Gastroesophageal sphincter (tissue), 4 donors: Measurements from ENCODE around the gene DDX56. TPM values are rescaled to one million over a fixed set of nuclear protein-coding genes. Genes with fewer than 3 reads are reported as not detected.
"Not testable (repeated sequence)": the region's sequence is repeated elsewhere in the genome, so short reads cannot be mapped to it uniquely, and the experiment has no call there.

Experiments
- ATAC-seq: fragments of 150-250 bp; one replicate; pipeline ENCODE4 v1.9.1; 2016; ENCODE audit warnings: mild to moderate bottlenecking, moderate library complexity
- H3K27ac ChIP-seq, 4 donors: fragments of 200-600 bp; sonication (generic) in 3 of 4; 1 replicate in 3 of 4; 2 replicates in 1 of 4; pipeline ENCODE4 v1.5.1; 2016 to 2019
- H3K27me3 ChIP-seq: fragments of 200-600 bp; sonication (generic); one replicate; pipeline ENCODE4 v1.5.1; 2019
- H3K36me3 ChIP-seq, 2 donors: fragments of 200-600 bp; sonication (generic); one replicate each; pipeline ENCODE4 v1.5.1; 2019; ENCODE audit warnings: control low read depth in 1 of 2
- H3K4me1 ChIP-seq, 3 donors: fragments of 200-600 bp; sonication (generic); 1 replicate in 2 of 3; 2 replicates in 1 of 3; pipeline ENCODE4 v1.5.1; 2016 to 2019; ENCODE audit warnings: control low read depth in 2 of 3
- H3K4me3 ChIP-seq, 2 donors: fragments of 200-600 bp; sonication (generic); one replicate each; pipeline ENCODE4 v1.5.1; 2019; ENCODE audit warnings: mild to moderate bottlenecking in 1 of 2, moderate library complexity in 1 of 2
- H3K9me3 ChIP-seq, 3 donors: fragments of 200-600 bp; sonication (generic); one replicate each; pipeline ENCODE4 v1.5.1; 2017 to 2019; ENCODE audit warnings: control low read depth in 2 of 3
- CTCF ChIP-seq, 4 experiments: fragments of 200-600 bp in 2 of 4; fragments of 450-650 bp in 2 of 4; sonication (generic) in 1 of 4; IDR thresholded peaks; one replicate each; pipeline ENCODE4 v1.5.1; 2017 to 2019; ENCODE audit warnings: antibody characterized with exemption in 4 of 4, mild to moderate bottlenecking in 2 of 4, moderate library complexity in 2 of 4
- EP300 ChIP-seq: sonication (generic); formaldehyde crosslinking; IDR thresholded peaks from one replicate; pipeline ENCODE4 v1.6.1; 2017; ENCODE audit warnings: antibody characterized with exemption, mild to moderate bottlenecking
- POLR2A ChIP-seq, 2 donors: fragments of 450-650 bp; IDR thresholded peaks; one replicate each; pipeline ENCODE4 v1.6.1; 2017; ENCODE audit warnings: antibody characterized with exemption in 2 of 2, mild to moderate bottlenecking in 2 of 2, moderate library complexity in 1 of 2
- POLR2AphosphoS5 ChIP-seq: sonication (generic); formaldehyde crosslinking; IDR thresholded peaks from one replicate; pipeline ENCODE4 v1.6.1; 2017; ENCODE audit warnings: antibody characterized with exemption
- WGBS, 2 donors: methylation state at CpG; one replicate each; pipeline ENCODE4 v1.1.5; 2018; ENCODE audit warnings: low coverage in 1 of 2; 5-methylcytosine and 5-hydroxymethylcytosine counted together
- total RNA-seq, 4 donors: library from RNA; depleted of rRNA; stranded (reverse); fragments of >200 nt; gene quantifications; one replicate each; pipeline ENCODE4 v1.1.0, GENCODE V29; 2016

The DDX56 gene
- total RNA-seq, 4 donors from 2014 or later: 34.2 to 46.4 (median 41.4) TPM

GRCh38 chr7:44606341-44607140 is 32.8 kb upstream of the DDX56 start, which contains the start of gene OGDH:
Gene OGDH (plus strand): TSS chr7:44606627. CDS start chr7:44624344, 17,717 bp downstream.
- Histone ChIP-seq H3K27me3 (no peaks in the 10 kb centered on the region), H3K4me3 (peak within 1 kb of the TSS; percentile 68 to 82), H3K4me1 (peaks cover 0 to 32% (median 7%) of the 10 kb centered on the region in 3 donors), H3K36me3 (no peaks in the 10 kb centered on the region), H3K9me3 (no peaks in the 10 kb centered on the region), H3K27ac (peak within 1 kb of the TSS; percentile 90 to 99 (median 98))
- peak; percentile 99 for ATAC-seq
- peak; percentile 47 for TF ChIP-seq EP300
- no peak for TF ChIP-seq CTCF (IDR thresholded peaks at IDR 0.05)
- peak; percentile 97 for TF ChIP-seq POLR2AphosphoS5
- TF ChIP-seq POLR2A (IDR thresholded peaks at IDR 0.05): peak; percentile 89 to 94
- WGBS, 2 donors: 0% methylated on average over 10 of the region's 93 CpGs; no CpG with 5 or more reads in 1 of the 2 donors

GRCh38 chr7:44604941-44605340 is 31.2 kb upstream of the DDX56 start:
- Histone ChIP-seq H3K27me3 (no peaks in the 10 kb centered on the region), H3K27ac (no peak overlapping the region), H3K4me3 (no peak overlapping the region), H3K9me3 (no peaks in the 10 kb centered on the region), H3K36me3 (no peaks in the 10 kb centered on the region), H3K4me1 (peaks cover 0 to 32% (median 7%) of the 10 kb centered on the region in 3 donors)
- 61 to 79% methylated on average over 2 of the region's 2 CpGs for WGBS, 2 donors
- TF ChIP-seq EP300 (no peak), POLR2A (IDR thresholded peaks at IDR 0.05) (no peak), CTCF (IDR thresholded peaks at IDR 0.05) (no peak), POLR2AphosphoS5 (no peak)
- no peak for ATAC-seq

GRCh38 chr7:44603193-44603592 is 29.5 kb upstream of the DDX56 start:
- Histone ChIP-seq H3K27me3 (no peaks in the 10 kb centered on the region), H3K4me1 (peaks cover 0 to 21% (median 7%) of the 10 kb centered on the region in 3 donors), H3K36me3 (no peaks in the 10 kb centered on the region), H3K4me3 (no peak overlapping the region), H3K27ac (no peak overlapping the region), H3K9me3 (no peaks in the 10 kb centered on the region)
- no peak for ATAC-seq
- 45 to 63% methylated on average over 3 to 6 of the region's 6 CpGs for WGBS, 2 donors
- TF ChIP-seq CTCF (IDR thresholded peaks at IDR 0.05): no peak
- no peak for TF ChIP-seq EP300
- no peak for TF ChIP-seq POLR2AphosphoS5
- no peak for TF ChIP-seq POLR2A (IDR thresholded peaks at IDR 0.05)

GRCh38 chr7:44602576-44602910 is 28.8 kb upstream of the DDX56 start:
- Histone ChIP-seq H3K27ac (no peak overlapping the region), H3K27me3 (no peaks in the 10 kb centered on the region), H3K36me3 (no peaks in the 10 kb centered on the region), H3K4me3 (no peak overlapping the region), H3K9me3 (no peaks in the 10 kb centered on the region), H3K4me1 (peaks cover 0 to 14% (median 3%) of the 10 kb centered on the region in 3 donors)
- ATAC-seq: no peak
- 71 to 83% methylated on average over 1 of the region's 1 CpG for WGBS, 2 donors
- TF ChIP-seq EP300 (no peak), CTCF (IDR thresholded peaks at IDR 0.05) (no peak), POLR2A (IDR thresholded peaks at IDR 0.05) (no peak), POLR2AphosphoS5 (no peak)

- no peaks in the 10 kb centered on the region for H3K36me3 ChIP-seq
- no peaks in the 10 kb centered on the region for H3K9me3 ChIP-seq
- ATAC-seq: no peak
- H3K27me3 ChIP-seq: no peaks in the 10 kb centered on the region
- no peaks in the 10 kb centered on the region for H3K4me1 ChIP-seq
- TF ChIP-seq EP300: no peak
- TF ChIP-seq CTCF (IDR thresholded peaks at IDR 0.05): no peak
- TF ChIP-seq POLR2A (IDR thresholded peaks at IDR 0.05): no peak
- TF ChIP-seq POLR2AphosphoS5: no peak
- 57 to 71% methylated on average over 2 to 3 of the region's 3 CpGs for WGBS, 2 donors
- H3K27ac ChIP-seq: no peak overlapping the region
- H3K4me3 ChIP-seq: no peak overlapping the region
These were observed 25.5 kb upstream of the DDX56 start for GRCh38 chr7:44599222-44599621.

GRCh38 chr7:44597181-44597580 is 23.5 kb upstream of the DDX56 start:
- H3K36me3 ChIP-seq: not testable (repeated sequence)
- 86 to 93% methylated on average over 7 of the region's 8 CpGs for WGBS, 2 donors

More at GRCh38 chr7:44597181-44597580, 23.5 kb upstream of the DDX56 start:
- H3K4me1 ChIP-seq, H3K9me3 ChIP-seq, H3K4me3 ChIP-seq, H3K27ac ChIP-seq, H3K27me3 ChIP-seq, ATAC-seq: not testable (repeated sequence)
